ENCODE measurements around the gene RPS27L.

RPS27L gene

DNA sequence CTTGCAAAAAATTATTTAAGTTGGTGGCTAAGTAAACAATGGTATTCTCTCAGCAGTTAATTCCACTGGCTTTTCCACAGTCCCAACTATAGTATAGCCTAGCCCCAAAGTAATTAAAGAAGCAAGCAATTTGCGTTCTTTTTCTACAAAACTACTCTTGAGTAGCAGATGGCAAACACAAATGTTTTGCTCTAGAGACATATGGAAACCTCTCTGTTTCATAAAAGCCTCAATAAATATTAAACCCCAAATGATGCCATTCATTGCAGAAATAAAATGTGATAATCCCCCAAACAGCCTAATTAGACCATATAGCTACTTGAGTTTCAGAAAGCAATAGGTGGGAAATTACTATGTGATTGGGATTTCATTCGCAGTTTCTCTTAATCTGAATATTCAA lies 23.5 kb upstream of the RPS27L start (continued):
- TF ChIP-seq, protein P1, sequence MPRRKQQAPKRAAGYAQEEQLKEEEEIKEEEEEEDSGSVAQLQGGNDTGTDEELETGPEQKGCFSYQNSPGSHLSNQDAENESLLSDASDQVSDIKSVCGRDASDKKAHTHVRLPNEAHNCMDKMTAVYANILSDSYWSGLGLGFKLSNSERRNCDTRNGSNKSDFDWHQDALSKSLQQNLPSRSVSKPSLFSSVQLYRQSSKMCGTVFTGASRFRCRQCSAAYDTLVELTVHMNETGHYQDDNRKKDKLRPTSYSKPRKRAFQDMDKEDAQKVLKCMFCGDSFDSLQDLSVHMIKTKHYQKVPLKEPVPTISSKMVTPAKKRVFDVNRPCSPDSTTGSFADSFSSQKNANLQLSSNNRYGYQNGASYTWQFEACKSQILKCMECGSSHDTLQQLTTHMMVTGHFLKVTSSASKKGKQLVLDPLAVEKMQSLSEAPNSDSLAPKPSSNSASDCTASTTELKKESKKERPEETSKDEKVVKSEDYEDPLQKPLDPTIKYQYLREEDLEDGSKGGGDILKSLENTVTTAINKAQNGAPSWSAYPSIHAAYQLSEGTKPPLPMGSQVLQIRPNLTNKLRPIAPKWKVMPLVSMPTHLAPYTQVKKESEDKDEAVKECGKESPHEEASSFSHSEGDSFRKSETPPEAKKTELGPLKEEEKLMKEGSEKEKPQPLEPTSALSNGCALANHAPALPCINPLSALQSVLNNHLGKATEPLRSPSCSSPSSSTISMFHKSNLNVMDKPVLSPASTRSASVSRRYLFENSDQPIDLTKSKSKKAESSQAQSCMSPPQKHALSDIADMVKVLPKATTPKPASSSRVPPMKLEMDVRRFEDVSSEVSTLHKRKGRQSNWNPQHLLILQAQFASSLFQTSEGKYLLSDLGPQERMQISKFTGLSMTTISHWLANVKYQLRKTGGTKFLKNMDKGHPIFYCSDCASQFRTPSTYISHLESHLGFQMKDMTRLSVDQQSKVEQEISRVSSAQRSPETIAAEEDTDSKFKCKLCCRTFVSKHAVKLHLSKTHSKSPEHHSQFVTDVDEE (CRISPR knock-in tag; IDR thresholded peaks at IDR 0.05): no peak
- TF ChIP-seq ZNF70 (CRISPR knock-in tag; IDR thresholded peaks at IDR 0.05): no peak
- TF ChIP-seq SNAI2 (CRISPR knock-in tag; IDR thresholded peaks at IDR 0.05): no peak
- TF ChIP-seq, protein P2, sequence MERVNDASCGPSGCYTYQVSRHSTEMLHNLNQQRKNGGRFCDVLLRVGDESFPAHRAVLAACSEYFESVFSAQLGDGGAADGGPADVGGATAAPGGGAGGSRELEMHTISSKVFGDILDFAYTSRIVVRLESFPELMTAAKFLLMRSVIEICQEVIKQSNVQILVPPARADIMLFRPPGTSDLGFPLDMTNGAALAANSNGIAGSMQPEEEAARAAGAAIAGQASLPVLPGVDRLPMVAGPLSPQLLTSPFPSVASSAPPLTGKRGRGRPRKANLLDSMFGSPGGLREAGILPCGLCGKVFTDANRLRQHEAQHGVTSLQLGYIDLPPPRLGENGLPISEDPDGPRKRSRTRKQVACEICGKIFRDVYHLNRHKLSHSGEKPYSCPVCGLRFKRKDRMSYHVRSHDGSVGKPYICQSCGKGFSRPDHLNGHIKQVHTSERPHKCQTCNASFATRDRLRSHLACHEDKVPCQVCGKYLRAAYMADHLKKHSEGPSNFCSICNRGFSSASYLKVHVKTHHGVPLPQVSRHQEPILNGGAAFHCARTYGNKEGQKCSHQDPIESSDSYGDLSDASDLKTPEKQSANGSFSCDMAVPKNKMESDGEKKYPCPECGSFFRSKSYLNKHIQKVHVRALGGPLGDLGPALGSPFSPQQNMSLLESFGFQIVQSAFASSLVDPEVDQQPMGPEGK (CRISPR knock-in tag; IDR thresholded peaks at IDR 0.05; ENCODE audit: borderline replicate concordance): no peak

DNA sequence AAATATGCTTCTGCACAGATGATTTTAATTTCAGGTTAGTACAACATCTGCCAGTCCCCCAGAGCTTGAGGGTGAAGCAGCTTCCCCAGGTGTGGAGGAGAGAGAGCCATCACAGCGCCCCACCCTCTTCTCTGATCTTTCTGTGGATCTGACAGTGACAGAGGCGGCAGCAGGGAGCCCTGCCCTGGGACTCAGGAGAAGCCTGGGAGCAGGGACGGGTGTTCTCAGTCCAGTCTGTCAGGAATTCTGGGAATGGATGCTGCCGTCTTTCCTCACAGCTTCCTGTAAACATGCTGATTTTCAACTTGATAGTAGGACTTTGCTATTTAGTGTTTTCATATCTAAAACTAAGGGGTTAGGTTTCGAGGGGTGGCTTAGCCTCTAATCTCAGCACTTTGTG lies 20.8 kb upstream of the RPS27L start:
- no peak for TF ChIP-seq ZNF565 (CRISPR knock-in tag; conservative IDR thresholded peaks at IDR 0.05; ENCODE audit: low read depth)
- TF ChIP-seq ESRRG (CRISPR knock-in tag; IDR thresholded peaks at IDR 0.05): no peak
- TF ChIP-seq PPARA (CRISPR knock-in tag; IDR thresholded peaks at IDR 0.05; ENCODE audit: borderline replicate concordance): no peak
- no peak for TF ChIP-seq ISL1 (CRISPR knock-in tag; IDR thresholded peaks at IDR 0.05)
- TF ChIP-seq, protein P1 (CRISPR knock-in tag; IDR thresholded peaks at IDR 0.05): no peak
- no peak for TF ChIP-seq RARB (CRISPR knock-in tag; IDR thresholded peaks at IDR 0.05)
- TF ChIP-seq SNAI2 (CRISPR knock-in tag; IDR thresholded peaks at IDR 0.05): no peak
- TF ChIP-seq TCF4 (CRISPR knock-in tag; IDR thresholded peaks at IDR 0.05; ENCODE audit: borderline replicate concordance): no peak
- TF ChIP-seq, protein P3, sequence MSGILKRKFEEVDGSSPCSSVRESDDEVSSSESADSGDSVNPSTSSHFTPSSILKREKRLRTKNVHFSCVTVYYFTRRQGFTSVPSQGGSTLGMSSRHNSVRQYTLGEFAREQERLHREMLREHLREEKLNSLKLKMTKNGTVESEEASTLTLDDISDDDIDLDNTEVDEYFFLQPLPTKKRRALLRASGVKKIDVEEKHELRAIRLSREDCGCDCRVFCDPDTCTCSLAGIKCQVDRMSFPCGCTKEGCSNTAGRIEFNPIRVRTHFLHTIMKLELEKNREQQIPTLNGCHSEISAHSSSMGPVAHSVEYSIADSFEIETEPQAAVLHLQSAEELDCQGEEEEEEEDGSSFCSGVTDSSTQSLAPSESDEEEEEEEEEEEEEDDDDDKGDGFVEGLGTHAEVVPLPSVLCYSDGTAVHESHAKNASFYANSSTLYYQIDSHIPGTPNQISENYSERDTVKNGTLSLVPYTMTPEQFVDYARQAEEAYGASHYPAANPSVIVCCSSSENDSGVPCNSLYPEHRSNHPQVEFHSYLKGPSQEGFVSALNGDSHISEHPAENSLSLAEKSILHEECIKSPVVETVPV (CRISPR knock-in tag; IDR thresholded peaks at IDR 0.05): no peak
- no peak for TF ChIP-seq OSR1 (CRISPR knock-in tag; IDR thresholded peaks at IDR 0.05)
- TF ChIP-seq ZFP30 (CRISPR knock-in tag; IDR thresholded peaks at IDR 0.05): no peak
- TF ChIP-seq ZC3H10 (CRISPR knock-in tag; IDR thresholded peaks at IDR 0.05): no peak
- no peak for TF ChIP-seq CSDC2 (CRISPR knock-in tag; IDR thresholded peaks at IDR 0.05)
- TF ChIP-seq ZNF70 (CRISPR knock-in tag; IDR thresholded peaks at IDR 0.05): no peak
- no peak for TF ChIP-seq ZNF8 (CRISPR knock-in tag; IDR thresholded peaks at IDR 0.05)
- ATAC-seq: no peak

DNA sequence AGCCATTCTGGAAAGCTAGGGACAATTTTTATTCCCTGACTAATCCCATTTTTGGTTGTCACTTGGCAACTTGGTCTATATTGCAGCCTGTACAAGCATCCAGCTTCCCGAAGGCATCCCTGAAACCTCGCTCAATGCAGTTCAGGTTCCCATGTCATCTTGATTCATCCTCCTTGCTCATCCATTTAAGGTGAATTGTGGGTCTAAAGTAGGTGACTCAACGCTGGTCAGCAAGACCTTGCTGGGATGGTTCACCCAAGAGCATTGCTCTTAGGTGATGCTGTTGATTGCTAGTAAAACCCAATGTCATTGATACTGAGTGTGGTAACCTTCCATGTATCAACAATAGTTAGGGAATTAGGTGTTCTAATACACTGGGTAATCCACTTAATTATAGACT lies 19.0 kb upstream of the RPS27L start:
- ATAC-seq: no peak
- TF ChIP-seq CSDC2 (CRISPR knock-in tag; IDR thresholded peaks at IDR 0.05) (no peak), ISL1 (CRISPR knock-in tag; IDR thresholded peaks at IDR 0.05) (no peak), ZFP3 (CRISPR knock-in tag; IDR thresholded peaks at IDR 0.05) (no peak)
- TF ChIP-seq, protein P1 (CRISPR knock-in tag; IDR thresholded peaks at IDR 0.05): no peak
- TF ChIP-seq, protein P4, sequence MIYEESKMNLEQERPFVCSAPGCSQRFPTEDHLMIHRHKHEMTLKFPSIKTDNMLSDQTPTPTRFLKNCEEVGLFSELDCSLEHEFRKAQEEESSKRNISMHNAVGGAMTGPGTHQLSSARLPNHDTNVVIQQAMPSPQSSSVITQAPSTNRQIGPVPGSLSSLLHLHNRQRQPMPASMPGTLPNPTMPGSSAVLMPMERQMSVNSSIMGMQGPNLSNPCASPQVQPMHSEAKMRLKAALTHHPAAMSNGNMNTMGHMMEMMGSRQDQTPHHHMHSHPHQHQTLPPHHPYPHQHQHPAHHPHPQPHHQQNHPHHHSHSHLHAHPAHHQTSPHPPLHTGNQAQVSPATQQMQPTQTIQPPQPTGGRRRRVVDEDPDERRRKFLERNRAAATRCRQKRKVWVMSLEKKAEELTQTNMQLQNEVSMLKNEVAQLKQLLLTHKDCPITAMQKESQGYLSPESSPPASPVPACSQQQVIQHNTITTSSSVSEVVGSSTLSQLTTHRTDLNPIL (CRISPR knock-in tag; IDR thresholded peaks at IDR 0.05; ENCODE audit: low read depth): no peak

Data from SK-N-SH treated with all-trans-retinoic acid at 6 μM for 48 hours (cell line).